Measurements from ENCODE around the gene LGR4. TPM values are rescaled to one million over a fixed set of nuclear protein-coding genes. Genes with fewer than 3 reads are reported as not detected.

LGR4 gene
- total and polyA plus RNA-seq, 9 of the 15 experiments (the other 6 are each of a cell fraction or from before 2014, with no cell fraction given), result 0.94 to 10.1 (median 5.8) TPM

DNA sequence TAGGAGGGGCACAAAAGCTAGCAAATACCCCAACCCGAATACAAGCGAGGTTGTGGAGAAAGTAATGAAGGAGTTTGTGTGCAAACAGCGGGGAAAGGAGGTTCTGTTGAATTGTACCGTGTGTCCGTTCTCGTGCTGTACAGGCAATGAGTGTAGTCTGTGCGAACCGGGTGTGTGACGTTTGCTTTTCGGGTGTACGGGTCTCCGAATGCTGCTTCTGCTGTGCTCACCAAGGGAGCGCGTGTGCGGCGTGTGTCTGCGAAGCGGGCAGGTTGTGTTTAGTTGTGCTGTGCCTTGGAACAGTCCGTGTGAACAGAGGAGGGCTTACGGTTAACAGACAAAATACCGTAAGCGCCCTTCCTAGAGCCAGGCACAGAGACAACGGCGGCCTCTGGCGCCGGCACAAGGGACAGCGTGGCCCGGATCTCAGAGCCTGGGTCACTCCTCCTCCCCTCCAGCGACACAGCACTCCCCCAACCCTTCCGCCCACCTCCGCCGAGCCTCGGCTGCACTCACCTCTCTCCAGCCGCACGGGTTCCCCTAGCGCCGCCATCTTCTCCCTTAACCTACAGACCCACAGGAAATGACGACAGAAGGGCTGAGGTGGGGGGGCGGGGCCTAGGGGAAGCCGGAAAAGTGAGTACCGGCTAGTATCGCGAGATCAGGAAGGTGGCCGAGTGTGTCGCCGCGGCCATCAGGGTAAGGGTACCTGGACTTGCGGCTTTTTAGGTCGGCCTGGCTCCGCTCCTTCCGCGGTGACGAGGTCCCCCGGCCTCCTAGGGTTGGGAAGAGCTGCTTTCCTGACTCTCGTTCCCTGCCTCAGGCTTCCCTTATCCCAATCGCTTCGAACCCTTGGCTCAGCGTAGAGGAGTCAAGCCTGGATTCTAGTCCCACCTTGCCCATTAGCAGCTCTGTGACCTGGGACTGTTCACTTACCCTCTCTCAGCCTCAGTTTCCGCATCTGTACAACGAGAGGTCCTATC lies 33.9 kb upstream of the LGR4 start, which contains the start of gene LIN7C (continued):
- TF ChIP-seq EWSR1 (IDR thresholded peaks at IDR 0.05; ENCODE audit: borderline replicate concordance, low read depth, partially characterized antibody) (no peak), CBFA2T2 (conservative IDR thresholded peaks at IDR 0.05) (no peak), BHLHE40 (IDR thresholded peaks at IDR 0.05; ENCODE audit: low read length) (peak; percentile 50; the same call in 1 of the 2 replicates), SAP30 (IDR thresholded peaks at IDR 0.05; ENCODE audit: borderline replicate concordance, insufficient read depth, low read depth, low read length, poor library complexity, severe bottlenecking) (peak; percentile 72), POU5F1 (IDR thresholded peaks at IDR 0.05; ENCODE audit: borderline replicate concordance, low read depth, low read length, partially characterized antibody) (no peak), GATA2 (CRISPR knock-in tag; IDR thresholded peaks at IDR 0.05) (0 out of 2 replicates have a peak, but pooled peaks have one; percentile 13), MYNN (IDR thresholded peaks at IDR 0.05) (no peak), MYNN (CRISPR knock-in tag; IDR thresholded peaks at IDR 0.05) (no peak), KLF13 (tag; IDR thresholded peaks at IDR 0.05; ENCODE audit: borderline replicate concordance, low read depth) (peak; percentile 55; the same call in 1 of the 2 replicates), FOXA3 (CRISPR knock-in tag; conservative IDR thresholded peaks at IDR 0.05 in 1 of 2, IDR thresholded peaks at IDR 0.05 in 1 of 2) (no peak), CREB1 (IDR thresholded peaks at IDR 0.05) (peak; percentile 87), CREB1 (CRISPR knock-in tag; IDR thresholded peaks at IDR 0.05) (peak; percentile 84), ARID2 (IDR thresholded peaks at IDR 0.05) (peak; percentile 13; the same call in 1 of the 2 replicates), ZNF197 (CRISPR knock-in tag; IDR thresholded peaks at IDR 0.05; ENCODE audit: low read depth) (no peak), STAG1 (CRISPR knock-in tag; IDR thresholded peaks at IDR 0.05; ENCODE audit: borderline replicate concordance) (no peak), ELF4 (CRISPR knock-in tag; IDR thresholded peaks at IDR 0.05) (no peak), DIDO1 (tag; IDR thresholded peaks at IDR 0.05; ENCODE audit: low read depth) (no peak), ZNF212 (CRISPR knock-in tag; IDR thresholded peaks at IDR 0.05) (no peak), ZNF561 (CRISPR knock-in tag; conservative IDR thresholded peaks at IDR 0.05) (no peak), ESRRB (CRISPR knock-in tag; IDR thresholded peaks at IDR 0.05; ENCODE audit: borderline replicate concordance) (no peak), ZNF79 (CRISPR knock-in tag; IDR thresholded peaks at IDR 0.05; ENCODE audit: low read depth) (no peak), MTA3 (IDR thresholded peaks at IDR 0.05; ENCODE audit: borderline replicate concordance) (no peak)
- TF ChIP-seq, protein P1, sequence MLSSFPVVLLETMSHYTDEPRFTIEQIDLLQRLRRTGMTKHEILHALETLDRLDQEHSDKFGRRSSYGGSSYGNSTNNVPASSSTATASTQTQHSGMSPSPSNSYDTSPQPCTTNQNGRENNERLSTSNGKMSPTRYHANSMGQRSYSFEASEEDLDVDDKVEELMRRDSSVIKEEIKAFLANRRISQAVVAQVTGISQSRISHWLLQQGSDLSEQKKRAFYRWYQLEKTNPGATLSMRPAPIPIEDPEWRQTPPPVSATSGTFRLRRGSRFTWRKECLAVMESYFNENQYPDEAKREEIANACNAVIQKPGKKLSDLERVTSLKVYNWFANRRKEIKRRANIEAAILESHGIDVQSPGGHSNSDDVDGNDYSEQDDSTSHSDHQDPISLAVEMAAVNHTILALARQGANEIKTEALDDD (IDR thresholded peaks at IDR 0.05), result no peak; the same call in 1 of the 2 replicates
- TF ChIP-seq, protein P2, sequence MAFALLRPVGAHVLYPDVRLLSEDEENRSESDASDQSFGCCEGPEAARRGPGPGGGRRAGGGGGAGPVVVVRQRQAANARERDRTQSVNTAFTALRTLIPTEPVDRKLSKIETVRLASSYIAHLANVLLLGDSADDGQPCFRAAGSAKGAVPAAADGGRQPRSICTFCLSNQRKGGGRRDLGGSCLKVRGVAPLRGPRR (CRISPR knock-in tag; IDR thresholded peaks at IDR 0.05), result no peak
